PFSK-1 (cell line): ENCODE results near the gene NCOA3.

Experiments
- SIN3A ChIP-seq: IDR thresholded peaks from 2 replicates; pipeline ENCODE4 v1.6.1; 2012; ENCODE audit warnings: mild to moderate bottlenecking, low read length, moderate library complexity, borderline replicate concordance; ENCODE audit not compliant: insufficient read depth
- TAF1 ChIP-seq: IDR thresholded peaks from 2 replicates; pipeline ENCODE4 v1.6.1; 2012; ENCODE audit warnings: low read length, control low read depth, borderline replicate concordance; ENCODE audit not compliant: insufficient read depth

GRCh38 chr20:47663354-47664067, 161.8 kb downstream of the NCOA3 start:
- no peak for TF ChIP-seq TAF1
- no peak for TF ChIP-seq SIN3A
